Erythroblast (primary cell): ENCODE results near the gene MPZL2.

Experiments
- GATA1 ChIP-seq: IDR thresholded peaks from 2 replicates; pipeline ENCODE4 v1.6.1; 2011; ENCODE audit warnings: low read depth, mild to moderate bottlenecking, control low read depth, low read length, moderate library complexity
- POLR2A ChIP-seq: IDR thresholded peaks from 2 replicates; pipeline ENCODE4 v1.6.1; 2011; ENCODE audit warnings: mild to moderate bottlenecking, low read length

DNA sequence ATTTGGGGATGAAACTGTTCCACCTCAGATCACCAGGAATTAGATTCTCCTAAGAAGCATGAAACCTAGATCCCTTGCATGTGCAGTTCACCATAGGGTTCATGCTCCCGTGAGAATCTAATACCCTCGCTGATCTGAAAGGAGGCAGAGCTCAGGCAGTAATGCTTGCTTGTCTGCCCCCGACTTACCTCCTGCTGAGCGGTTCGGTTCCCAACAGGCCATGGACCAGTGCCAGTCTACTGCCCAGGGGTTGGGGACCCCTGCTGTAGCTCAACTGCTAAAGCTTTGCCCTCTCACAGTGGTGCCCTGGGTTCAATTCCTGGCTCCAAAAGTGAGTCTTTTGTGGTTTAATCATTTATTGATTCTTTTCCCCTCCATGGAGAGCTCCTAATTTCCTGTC, 42.7 kb downstream of the MPZL2 start:
- TF ChIP-seq POLR2A: no peak
- TF ChIP-seq GATA1: no peak
